Common myeloid progenitor, CD34-positive (primary cell): ENCODE measurements around the gene LNX2.
A peak's percentile ranks its signal among the peaks of the same experiment; 100 is the strongest.

Source experiments
- CTCF ChIA-PET: fragments of 350-600 bp; sonication (Branson Sonifier 250); formaldehyde crosslinking; loops from one replicate; lab custom pipeline; 2021; ENCODE audit warnings: antibody characterized with exemption; lab: Charles Lee
- POLR2A ChIA-PET: fragments of 350-600 bp; sonication (Branson Sonifier 250); formaldehyde crosslinking; loops from one replicate; lab custom pipeline; 2021; ENCODE audit warnings: antibody characterized with exemption; lab: Charles Lee
- DNase-seq, 3 donors: peaks; one replicate each; pipeline versions ENCODE4 v3.0.0 to v3.0.0-alpha.2; 2013
- H3K27ac ChIP-seq, 2 experiments: 1 replicate in 1 of 2; 2 replicates in 1 of 2; pipeline ENCODE4 v1.7.0; 2013; ENCODE audit warnings: inconsistent platforms in 2 of 2, low read length in 2 of 2, mild to moderate bottlenecking in 2 of 2, low read depth in 1 of 2, moderate library complexity in 1 of 2; ENCODE audit not compliant: severe bottlenecking in 2 of 2, insufficient read depth in 1 of 2, poor library complexity in 1 of 2
- H3K27me3 ChIP-seq, 5 experiments: replicated peaks in 2 of 5; 1 replicate in 3 of 5; 2 replicates in 2 of 5; pipeline versions ENCODE4 v1.6.1 to v1.7.0; 2013; ENCODE audit warnings: low read length in 4 of 5, mild to moderate bottlenecking in 2 of 5, moderate library complexity in 2 of 5, inconsistent platforms in 1 of 5; ENCODE audit not compliant: insufficient read depth in 5 of 5, control insufficient read depth in 4 of 5
- H3K36me3 ChIP-seq, 4 experiments: 1 replicate in 2 of 4; 2 replicates in 2 of 4; pipeline versions ENCODE4 v1.6.1 to v1.7.0; 2013; ENCODE audit warnings: low read length in 3 of 4, control low read depth in 1 of 4, mild to moderate bottlenecking in 1 of 4; ENCODE audit not compliant: control insufficient read depth in 4 of 4, insufficient read depth in 4 of 4
- H3K4me1 ChIP-seq, 4 experiments: 1 replicate in 3 of 4; 2 replicates in 1 of 4; pipeline versions ENCODE4 v1.6.1 to v1.7.1; 2013; ENCODE audit warnings: low read length in 3 of 4, mild to moderate bottlenecking in 3 of 4, control low read depth in 1 of 4, inconsistent platforms in 1 of 4, moderate library complexity in 1 of 4; ENCODE audit not compliant: control insufficient read depth in 4 of 4, insufficient read depth in 4 of 4; ENCODE audit errors: control extremely low read depth in 1 of 4
- H3K4me3 ChIP-seq, 7 experiments: 1 replicate in 4 of 7; 2 replicates in 3 of 7; pipeline versions ENCODE4 v1.5.1 to v1.7.0; 2013; ENCODE audit warnings: mild to moderate bottlenecking in 7 of 7, low read length in 6 of 7, moderate library complexity in 6 of 7, inconsistent platforms in 2 of 7, low read depth in 2 of 7, control low read depth in 1 of 7; ENCODE audit not compliant: insufficient read depth in 4 of 7, control insufficient read depth in 1 of 7; ENCODE audit errors: extremely low read depth in 1 of 7
- H3K9me3 ChIP-seq, 5 experiments: 1 replicate in 4 of 5; 2 replicates in 1 of 5; pipeline versions ENCODE4 v1.6.1 to v1.7.1; 2013; ENCODE audit warnings: low read length in 4 of 5, mild to moderate bottlenecking in 2 of 5, inconsistent platforms in 1 of 5, low read depth in 1 of 5, moderate library complexity in 1 of 5; ENCODE audit not compliant: control insufficient read depth in 4 of 5, insufficient read depth in 2 of 5; ENCODE audit errors: control extremely low read depth in 1 of 5
- WGBS: methylation state at CpG from one replicate; pipeline ENCODE4 v1.1.5; 2013; ENCODE audit not compliant: insufficient coverage; 5-methylcytosine and 5-hydroxymethylcytosine counted together

The LNX2 gene

GRCh38 chr13:27627380-27627779 lies 7.1 kb upstream of the LNX2 start:
- ChIA-PET CTCF (no interaction called here), POLR2A (no interaction called here)
- Histone ChIP-seq H3K27me3 (no peaks in the 10 kb centered on the region), H3K9me3 (no peaks in the 10 kb centered on the region), H3K4me1 (peaks cover 3 to 17% (median 11%) of the 10 kb centered on the region in 4 experiments), H3K27ac (no peak overlapping the region), H3K36me3 (peaks cover 6 to 62% (median 12%) of the 10 kb centered on the region in 4 experiments), H3K4me3 (no peak overlapping the region)
- 96% methylated on average over 2 of the region's 3 CpGs for WGBS
- DNase-seq = no peak

- no peaks in the 10 kb centered on the region for H3K27me3 ChIP-seq
- WGBS = no CpG with 5 or more reads among the region's 2 CpGs
These were observed 5.5 kb upstream of the LNX2 start for GRCh38 chr13:27625839-27626238.

GRCh38 chr13:27624071-27624470 lies 3.7 kb upstream of the LNX2 start:
- ChIA-PET CTCF (interaction anchor here (1.5 to 1.9 kb wide), 2 partner anchors 11 to 25 kb away, joined by 4 to 5 read pairs; no protein-coding TSS in a partner anchor), POLR2A (no interaction called here)
- Histone ChIP-seq H3K27ac (no peak overlapping the region), H3K4me1 (peaks cover 9 to 31% (median 24%) of the 10 kb centered on the region in 4 experiments), H3K4me3 (no peak overlapping the region), H3K27me3 (no peaks in the 10 kb centered on the region), H3K36me3 (peaks cover 3 to 39% (median 10%) of the 10 kb centered on the region in 4 experiments), H3K9me3 (no peaks in the 10 kb centered on the region)
- WGBS = 100% methylated on average over 2 of the region's 3 CpGs
- DNase-seq = no peak

More at GRCh38 chr13:27625839-27626238, 5.5 kb upstream of the LNX2 start:
- DNase-seq = no peak
- Histone ChIP-seq H3K27ac (no peak overlapping the region), H3K4me1 (peaks cover 5 to 22% (median 17%) of the 10 kb centered on the region in 4 experiments), H3K9me3 (no peaks in the 10 kb centered on the region), H3K36me3 (peaks cover 3 to 47% (median 11%) of the 10 kb centered on the region in 4 experiments), H3K4me3 (no peak overlapping the region)
- CTCF ChIA-PET = interaction anchor here (1.2 to 1.5 kb wide), 2 partner anchors 14 to 24 kb away, joined by 4 read pairs; no protein-coding TSS in a partner anchor
- POLR2A ChIA-PET = no interaction called here

GRCh38 chr13:27622881-27623280 lies 2.6 kb upstream of the LNX2 start:
- Histone ChIP-seq H3K9me3 (no peaks in the 10 kb centered on the region), H3K27ac (peak overlapping the region in 1 of 2 experiments; percentile 90), H3K4me1 (peaks cover 11 to 42% (median 31%) of the 10 kb centered on the region in 4 experiments), H3K36me3 (peaks cover 3 to 30% (median 9%) of the 10 kb centered on the region in 4 experiments), H3K27me3 (no peaks in the 10 kb centered on the region), H3K4me3 (peak overlapping the region in 3 of 7 experiments; percentile 14 to 93 (median 91))
- ChIA-PET CTCF (interaction anchor here (0.6 to 1.7 kb wide), 3 partner anchors 21 to 1922 kb away, joined by 3 to 8 read pairs (median 3); no protein-coding TSS in a partner anchor), POLR2A (no interaction called here)
- no peak for DNase-seq
- WGBS = 97% methylated on average over 7 of the region's 7 CpGs

GRCh38 chr13:27622102-27622820 lies 1.9 kb upstream of the LNX2 start:
- POLR2A ChIA-PET = no interaction called here
- Histone ChIP-seq H3K27ac (peak overlapping the region; percentile 71 to 90), H3K36me3 (peaks cover 3 to 28% (median 9%) of the 10 kb centered on the region in 4 experiments), H3K27me3 (no peaks in the 10 kb centered on the region), H3K4me1 (peaks cover 13 to 48% (median 32%) of the 10 kb centered on the region in 4 experiments), H3K9me3 (no peaks in the 10 kb centered on the region), H3K4me3 (peak overlapping the region; percentile 52 to 94 (median 88))
- DNase-seq = peak in 2 of 3 donors; percentile 38 to 56
- 4% methylated on average over 12 of the region's 13 CpGs for WGBS
- CTCF ChIA-PET = interaction anchor here (0.8 to 1.7 kb wide), 4 partner anchors 12 to 249 kb away, joined by 3 to 8 read pairs (median 4); no protein-coding TSS in a partner anchor

GRCh38 chr13:27621366-27622101 lies 1.2 kb upstream of the LNX2 start, which contains the start of gene POLR1D:
POLR1D (plus strand) TSS chr13:27621892; CDS start chr13:27621984, 92 bp downstream.
- Histone ChIP-seq H3K36me3 (peaks cover 3 to 24% (median 9%) of the 10 kb centered on the region in 4 experiments), H3K27ac (peak within 1 kb of the TSS; percentile 71 to 90), H3K27me3 (no peaks in the 10 kb centered on the region), H3K4me3 (peak within 1 kb of the TSS; percentile 52 to 94 (median 88)), H3K9me3 (no peaks in the 10 kb centered on the region), H3K4me1 (peaks cover 15 to 52% (median 32%) of the 10 kb centered on the region in 4 experiments)
- under 1% methylated on average over 54 of the region's 71 CpGs for WGBS
- peak; percentile 84 to 95 (median 93) for DNase-seq
- ChIA-PET POLR2A (interaction anchor here (0.6 kb wide), 1 partner anchor 180 kb away, joined by 4 read pairs; no protein-coding TSS in a partner anchor), CTCF (interaction anchor here (0.8 to 2.0 kb wide), 7 partner anchors 9 to 248 kb away, joined by 3 to 8 read pairs (median 4); no protein-coding TSS in a partner anchor)
